ENCODE results near the gene CSF1R.

CSF1R gene

GRCh38 chr5:150022681-150023080 lies 63.7 kb downstream of the CSF1R start:
- DNase-seq: no peak

- DNase-seq: no peak
These were observed 64.2 kb downstream of the CSF1R start for GRCh38 chr5:150022158-150022531.

- no peak for DNase-seq
These were observed 64.7 kb downstream of the CSF1R start for GRCh38 chr5:150021491-150022157.

GRCh38 chr5:150020249-150020648 lies 66.1 kb downstream of the CSF1R start:
- no peak for DNase-seq

GRCh38 chr5:150017226-150018005 lies 68.9 kb downstream of the CSF1R start:
- no peak for DNase-seq

- DNase-seq: no peak
These were observed 69.8 kb downstream of the CSF1R start for GRCh38 chr5:150016537-150016936.

- DNase-seq: no peak
These were observed 70.9 kb downstream of the CSF1R start for GRCh38 chr5:150015415-150015814.

- no peak for DNase-seq
These were observed 71.9 kb downstream of the CSF1R start for GRCh38 chr5:150014456-150014855.

- no peak for DNase-seq
These were observed 72.4 kb downstream of the CSF1R start for GRCh38 chr5:150013931-150014330.

- DNase-seq: no peak
These were observed 76.5 kb downstream of the CSF1R start for GRCh38 chr5:150009671-150010387.

GRCh38 chr5:150007050-150007449 lies 79.3 kb downstream of the CSF1R start:
- no peak for DNase-seq

GRCh38 chr5:150006318-150006717 lies 80.0 kb downstream of the CSF1R start:
- DNase-seq: no peak

Data from stimulated activated naive CD4-positive, alpha-beta T cell (primary cell).